Stomach (tissue), 19 donors: ENCODE results near the gene CKMT2. TPM values are rescaled to one million over a fixed set of nuclear protein-coding genes. Genes with fewer than 3 reads are reported as not detected.

Source experiments
- DNase-seq, 2 donors: peaks; one replicate each; pipeline versions ENCODE4 v3.0.0 to v3.0.0-alpha.2; 2013 to 2019
- H3K27ac ChIP-seq, 5 donors: fragments of 200-600 bp in 4 of 5; sonication (generic) in 4 of 5; one replicate each; pipeline ENCODE4 v1.5.1; 2013 to 2019; ENCODE audit warnings: mild to moderate bottlenecking in 1 of 5, moderate library complexity in 1 of 5
- H3K27me3 ChIP-seq, 3 donors: fragments of 200-600 bp; sonication (generic); one replicate each; pipeline ENCODE4 v1.5.1; 2017 to 2019; ENCODE audit warnings: mixed run types in 1 of 3
- H3K36me3 ChIP-seq, 4 donors: fragments of 200-600 bp; sonication (generic); 1 replicate in 3 of 4; 2 replicates in 1 of 4; pipeline ENCODE4 v1.5.1; 2016 to 2019
- H3K4me1 ChIP-seq, 4 donors: fragments of 200-600 bp; sonication (generic); one replicate each; pipeline ENCODE4 v1.5.1; 2016 to 2019
- H3K4me3 ChIP-seq, 4 donors: fragments of 200-600 bp; sonication (generic) in 3 of 4; one replicate each; pipeline ENCODE4 v1.5.1; 2016 to 2019; ENCODE audit warnings: mild to moderate bottlenecking in 1 of 4
- H3K9me3 ChIP-seq, 4 donors: fragments of 200-600 bp; sonication (generic); one replicate each; pipeline ENCODE4 v1.5.1; 2016 to 2019
- EP300 ChIP-seq: sonication (generic); formaldehyde crosslinking; IDR thresholded peaks from one replicate; pipeline ENCODE4 v1.6.1; 2017; ENCODE audit warnings: antibody characterized with exemption
- POLR2A ChIP-seq, 4 donors: fragments of 450-650 bp; IDR thresholded peaks; one replicate each; pipeline ENCODE4 v1.6.1; 2016; ENCODE audit warnings: antibody characterized with exemption in 4 of 4, control low read depth in 2 of 4, mild to moderate bottlenecking in 1 of 4, moderate library complexity in 1 of 4
- POLR2AphosphoS5 ChIP-seq, 3 donors: sonication (generic); formaldehyde crosslinking; IDR thresholded peaks; one replicate each; pipeline ENCODE4 v1.6.1; 2016; ENCODE audit warnings: antibody characterized with exemption in 3 of 3
- WGBS, 5 donors: extraction: QIAGEN DNeasy Blood & Tissue Kit in 3 of 5; methylation state at CpG; one replicate each; pipeline versions ENCODE4 v1.1.5 to v1.1.7; 2013 to 2018; 5-methylcytosine and 5-hydroxymethylcytosine counted together
- intact Hi-C: fragments of 100-400 bp; cut with DNase I; formaldehyde crosslinking; loops from one replicate; pipeline ENCODE4 v1.15.1; 2023; ENCODE audit warnings: low total_unique reads
- long read RNA-seq, 10 donors: transcript quantifications; one replicate each; lab custom pipeline, GENCODE V29; 2026
- polyA plus RNA-seq, 3 donors: library from polyadenylated mRNA; stranded (reverse); fragments of 200-250 nt; gene quantifications; one replicate each; pipeline ENCODE4 v1.2.3, GENCODE V29; 2013
- total RNA-seq, 5 donors: library from RNA; depleted of rRNA; stranded (reverse); fragments of >200 nt; gene quantifications; one replicate each; pipeline versions ENCODE4 v1.1.0 to v1.2.3, GENCODE V29; 2014 to 2016
- TF ChIP-seq, protein P1 (sequence below), 7 experiments: fragments of 450-650 bp in 4 of 7; fragments of 200-600 bp in 3 of 7; sonication (generic) in 3 of 7; IDR thresholded peaks; one replicate each; pipeline ENCODE4 v1.5.1; 2016 to 2019; ENCODE audit warnings: antibody characterized with exemption in 7 of 7, control low read depth in 2 of 7, mild to moderate bottlenecking in 1 of 7
- donor health status: healthy with polysubstance abuse.
- donor health status: Bipolar disorder and iron deficiency.
- donor health status: healthy.

Gene CKMT2
- total RNA-seq: 10 to 100 TPM in 4 of 5 donors, not detected in 1; 10.5 to 86.2 (median 47.8) TPM
- 10 to 100 TPM in 2 of 3 donors, 1 to 10 TPM in 1; 4.6 to 15.1 (median 13.0) TPM for polyA plus RNA-seq
- long read RNA-seq, donor 1, partial matches to known transcripts: 0 of 1 reads
- long read RNA-seq, donor 1, other reads (novel, unspliced or antisense): 0 of 1 reads
- long read RNA-seq, donor 2, partial matches to known transcripts: 0 of 3 reads
- long read RNA-seq, donor 2, other reads (novel, unspliced or antisense): 0 of 3 reads
- long read RNA-seq, donor 3, partial matches to known transcripts: 0 of 1 reads
- long read RNA-seq, donor 3, other reads (novel, unspliced or antisense): 0 of 1 reads
- long read RNA-seq, donor 4: 0 reads
- long read RNA-seq, donor 5, partial matches to known transcripts: 0 of 5 reads
- long read RNA-seq, donor 5, other reads (novel, unspliced or antisense): 0 of 5 reads
- long read RNA-seq, donor 6, transcript CKMT2-203 (10 exons, 1,479 nt): minor isoform, 7 of 18 reads
- long read RNA-seq, donor 6, transcript CKMT2-201 (10 exons, 1,512 nt): major isoform, 11 of 18 reads
- long read RNA-seq, donor 6, partial matches to known transcripts: 0 of 18 reads
- long read RNA-seq, donor 6, other reads (novel, unspliced or antisense): 0 of 18 reads
- long read RNA-seq, donor 7, partial matches to known transcripts: 0 of 1 reads
- long read RNA-seq, donor 7, other reads (novel, unspliced or antisense): 0 of 1 reads
- long read RNA-seq, donor 8, transcript CKMT2-203 (10 exons, 1,479 nt): major isoform, 6 of 8 reads
- long read RNA-seq, donor 8, partial matches to known transcripts: 0 of 8 reads
- long read RNA-seq, donor 8, other reads (novel, unspliced or antisense): 0 of 8 reads
- long read RNA-seq, donor 9, partial matches to known transcripts: 0 of 2 reads
- long read RNA-seq, donor 9, other reads (novel, unspliced or antisense): 0 of 2 reads
- long read RNA-seq, donor 10: 0 reads

DNA sequence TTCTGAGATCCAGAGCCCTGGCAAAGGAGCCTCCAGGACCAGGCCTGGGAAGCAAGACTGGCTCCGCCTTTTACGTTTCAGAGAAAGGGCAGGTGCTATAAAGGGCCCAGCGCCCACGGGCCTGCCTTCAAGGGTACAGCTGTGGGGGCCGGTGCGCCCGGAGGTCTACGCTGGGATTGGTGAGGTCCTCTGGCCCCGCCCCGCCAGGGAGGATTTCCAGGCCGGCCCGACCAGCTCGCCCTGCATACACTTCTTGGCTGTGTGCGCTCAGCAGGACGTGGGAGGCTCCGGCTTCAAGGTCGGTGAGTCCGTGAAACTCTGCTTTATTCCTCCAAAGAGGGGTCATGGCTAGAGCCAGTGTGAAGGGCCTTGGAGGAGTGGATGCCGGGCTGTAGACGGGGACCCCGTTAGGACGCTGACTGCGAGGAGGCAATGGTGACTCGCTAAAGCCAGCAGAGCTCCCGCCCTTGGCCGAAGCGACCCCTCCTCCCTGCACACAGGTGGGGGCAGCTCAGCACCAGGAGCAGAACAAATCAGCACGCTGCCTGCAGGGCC, at the start of gene CKMT2:
Gene CKMT2 (plus strand): TSS at position 243 of the 555 bp plus-strand sequence. CDS start 17,811 bp downstream, outside the sequence.
- WGBS, 5 donors: 2 to 10% (median 7%) methylated on average over 8 to 28 of the region's 28 CpGs
- peak within 1 kb of the TSS; percentile 47 to 85 (median 73) for H3K27ac ChIP-seq
- peak; percentile 84 to 91 for DNase-seq
- no peaks in the 10 kb centered on the region for H3K27me3 ChIP-seq
- H3K4me1 ChIP-seq: peaks cover 3 to 43% (median 32%) of the 10 kb centered on the region in 4 donors
- intact Hi-C loops: no loop called here
- H3K4me3 ChIP-seq: peak within 1 kb of the TSS; percentile 30 to 42 (median 38)
- no peaks in the 10 kb centered on the region for H3K9me3 ChIP-seq
- TF ChIP-seq POLR2AphosphoS5 (IDR thresholded peaks at IDR 0.05): peak; percentile 54 to 82 (median 71)
- TF ChIP-seq, protein P1, sequence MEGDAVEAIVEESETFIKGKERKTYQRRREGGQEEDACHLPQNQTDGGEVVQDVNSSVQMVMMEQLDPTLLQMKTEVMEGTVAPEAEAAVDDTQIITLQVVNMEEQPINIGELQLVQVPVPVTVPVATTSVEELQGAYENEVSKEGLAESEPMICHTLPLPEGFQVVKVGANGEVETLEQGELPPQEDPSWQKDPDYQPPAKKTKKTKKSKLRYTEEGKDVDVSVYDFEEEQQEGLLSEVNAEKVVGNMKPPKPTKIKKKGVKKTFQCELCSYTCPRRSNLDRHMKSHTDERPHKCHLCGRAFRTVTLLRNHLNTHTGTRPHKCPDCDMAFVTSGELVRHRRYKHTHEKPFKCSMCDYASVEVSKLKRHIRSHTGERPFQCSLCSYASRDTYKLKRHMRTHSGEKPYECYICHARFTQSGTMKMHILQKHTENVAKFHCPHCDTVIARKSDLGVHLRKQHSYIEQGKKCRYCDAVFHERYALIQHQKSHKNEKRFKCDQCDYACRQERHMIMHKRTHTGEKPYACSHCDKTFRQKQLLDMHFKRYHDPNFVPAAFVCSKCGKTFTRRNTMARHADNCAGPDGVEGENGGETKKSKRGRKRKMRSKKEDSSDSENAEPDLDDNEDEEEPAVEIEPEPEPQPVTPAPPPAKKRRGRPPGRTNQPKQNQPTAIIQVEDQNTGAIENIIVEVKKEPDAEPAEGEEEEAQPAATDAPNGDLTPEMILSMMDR (IDR thresholded peaks at IDR 0.05): no peak
- TF ChIP-seq POLR2A (IDR thresholded peaks at IDR 0.05): no peak
- no peak for TF ChIP-seq EP300
- H3K36me3 ChIP-seq: no peaks in the 10 kb centered on the region

DNA sequence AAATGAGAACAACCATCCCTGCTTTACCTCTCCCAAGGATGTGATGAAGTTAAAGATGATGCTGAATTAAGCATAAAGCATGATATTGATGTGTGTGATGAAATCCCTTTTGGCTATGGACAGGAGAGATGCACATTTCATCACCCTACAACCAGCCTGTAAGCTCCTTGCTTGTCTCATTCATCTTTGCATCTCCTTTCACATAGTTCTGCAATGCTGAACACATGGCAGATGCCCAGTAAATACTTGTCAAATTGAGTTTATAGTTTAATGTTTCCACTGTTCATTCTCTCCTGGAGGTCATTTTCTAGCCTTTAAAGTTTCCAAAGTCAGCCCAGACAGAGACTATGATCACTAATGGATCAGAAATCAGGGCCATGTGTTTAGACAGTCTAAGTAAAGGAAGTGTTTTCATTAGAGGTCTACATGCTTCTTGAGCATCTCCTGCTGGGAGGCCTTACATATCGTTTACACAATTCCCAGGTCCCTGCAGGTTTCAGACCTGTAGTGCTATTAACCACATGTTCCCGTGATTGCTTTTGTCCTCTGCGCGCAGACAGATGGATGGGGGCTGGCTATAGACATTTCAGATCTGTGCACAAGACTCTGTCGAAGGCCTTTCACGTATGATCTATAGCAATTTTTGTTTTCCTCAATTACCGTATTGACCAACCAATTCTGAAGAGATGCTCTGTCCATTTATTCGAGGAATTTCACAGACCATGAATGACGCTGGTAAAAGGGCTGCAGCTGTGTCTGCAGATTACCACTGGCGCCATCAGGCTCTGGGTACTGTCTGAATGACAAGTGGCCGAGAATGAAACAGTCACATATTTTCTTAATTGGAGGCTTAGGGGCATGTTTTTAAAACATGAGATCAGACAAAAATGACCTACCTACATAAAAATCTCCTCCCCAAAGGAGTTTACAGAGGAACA, 49.0 kb upstream of the CKMT2 start:
- H3K36me3 ChIP-seq: peaks cover 0 to 5% (median 0%) of the 10 kb centered on the region in 4 donors
- peak in 1 of 2 donors; percentile 20 for DNase-seq
- TF ChIP-seq POLR2AphosphoS5 (IDR thresholded peaks at IDR 0.05): no peak
- no peak for TF ChIP-seq POLR2A (IDR thresholded peaks at IDR 0.05)
- TF ChIP-seq EP300: no peak
- TF ChIP-seq, protein P1 (IDR thresholded peaks at IDR 0.05): no peak
- H3K27ac ChIP-seq: no peak overlapping the region
- H3K4me3 ChIP-seq: no peak overlapping the region
- 80 to 89% (median 85%) methylated on average over 11 of the region's 11 CpGs for WGBS, 5 donors
- no peaks in the 10 kb centered on the region for H3K9me3 ChIP-seq
- peaks cover 0 to 9% (median 0%) of the 10 kb centered on the region in 3 donors for H3K27me3 ChIP-seq
- intact Hi-C loops: no loop called here
- no peaks in the 10 kb centered on the region for H3K4me1 ChIP-seq

DNA sequence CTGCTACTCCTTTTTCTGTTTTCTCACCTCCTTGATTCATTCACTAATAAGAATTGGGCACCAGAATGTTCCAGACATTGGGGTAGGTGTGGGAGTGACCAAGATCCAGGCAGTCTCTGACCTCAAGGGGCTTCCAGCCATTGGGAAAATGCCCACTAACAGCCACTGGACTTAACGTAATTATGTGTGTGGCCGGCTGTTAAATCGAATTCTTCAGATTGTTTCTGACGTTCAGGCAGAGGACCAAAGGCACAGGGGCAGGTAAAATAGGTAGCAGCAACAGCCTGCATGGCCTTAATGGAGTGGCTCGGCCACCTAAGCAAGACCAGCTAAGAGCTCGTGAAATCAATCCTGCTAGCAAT, 48.4 kb upstream of the CKMT2 start:
- no peak for DNase-seq
- Histone ChIP-seq H3K36me3 (peaks cover 0 to 5% (median 0%) of the 10 kb centered on the region in 4 donors), H3K4me3 (no peak overlapping the region), H3K9me3 (no peaks in the 10 kb centered on the region), H3K27ac (no peak overlapping the region), H3K27me3 (peaks cover 0 to 10% (median 0%) of the 10 kb centered on the region in 3 donors), H3K4me1 (no peaks in the 10 kb centered on the region)
- no peak for TF ChIP-seq POLR2A (IDR thresholded peaks at IDR 0.05)
- TF ChIP-seq, protein P1 (IDR thresholded peaks at IDR 0.05): no peak
- TF ChIP-seq EP300: no peak
- no peak for TF ChIP-seq POLR2AphosphoS5 (IDR thresholded peaks at IDR 0.05)
- 82 to 88% (median 86%) methylated on average over 6 of the region's 6 CpGs for WGBS, 5 donors
- intact Hi-C loops: no loop called here
